ENCODE data around the gene TNFRSF8. TPM values are rescaled to one million over a fixed set of nuclear protein-coding genes. Genes with fewer than 3 reads are reported as not detected.

Gene TNFRSF8
- total RNA-seq, 1 donor from 2014 or later: 1.8 TPM

GRCh38 chr1:12078575-12078937, 15.5 kb downstream of the TNFRSF8 start:
- ATAC-seq: no peak
- TF ChIP-seq CTCF (IDR thresholded peaks at IDR 0.05): no peak
- Histone ChIP-seq H3K4me3 (no peak overlapping the region), H3K27ac (no peak overlapping the region), H3K27me3 (no peaks in the 10 kb centered on the region), H3K4me1 (no peaks in the 10 kb centered on the region), H3K36me3 (no peaks in the 10 kb centered on the region), H3K9me3 (no peaks in the 10 kb centered on the region)
- intact Hi-C loops (cut with DNase I): no loop called here
- DNase-seq: no peak

- no peak overlapping the region for H3K27ac ChIP-seq
- intact Hi-C loops (cut with DNase I): no loop called here
- DNase-seq (no peak), ATAC-seq (peak; percentile 67)
- H3K36me3 ChIP-seq: no peaks in the 10 kb centered on the region
- H3K9me3 ChIP-seq: no peaks in the 10 kb centered on the region
- no peaks in the 10 kb centered on the region for H3K4me1 ChIP-seq
- TF ChIP-seq CTCF (IDR thresholded peaks at IDR 0.05): peak; percentile 43
- H3K27me3 ChIP-seq: no peaks in the 10 kb centered on the region
- no peak overlapping the region for H3K4me3 ChIP-seq
Observed at GRCh38 chr1:12078938-12079861, 16.1 kb downstream of the TNFRSF8 start.

- TF ChIP-seq CTCF (IDR thresholded peaks at IDR 0.05): no peak
- no peaks in the 10 kb centered on the region for H3K9me3 ChIP-seq
- no peaks in the 10 kb centered on the region for H3K4me1 ChIP-seq
- no peaks in the 10 kb centered on the region for H3K27me3 ChIP-seq
- no peak for ATAC-seq
- H3K27ac ChIP-seq: no peak overlapping the region
- no peaks in the 10 kb centered on the region for H3K36me3 ChIP-seq
- H3K4me3 ChIP-seq: no peak overlapping the region
- no peak for DNase-seq
- intact Hi-C loops (cut with DNase I): no loop called here
Observed at GRCh38 chr1:12080156-12080555, 17.1 kb downstream of the TNFRSF8 start.

GRCh38 chr1:12080773-12081556, 17.9 kb downstream of the TNFRSF8 start:
- H3K27me3 ChIP-seq: no peaks in the 10 kb centered on the region
- H3K27ac ChIP-seq: no peak overlapping the region
- no peak for TF ChIP-seq CTCF (IDR thresholded peaks at IDR 0.05)
- DNase-seq: no peak
- no peaks in the 10 kb centered on the region for H3K4me1 ChIP-seq
- intact Hi-C loops (cut with DNase I): no loop called here
- H3K4me3 ChIP-seq: no peak overlapping the region
- ATAC-seq: no peak
- H3K36me3 ChIP-seq: no peaks in the 10 kb centered on the region
- no peaks in the 10 kb centered on the region for H3K9me3 ChIP-seq

GRCh38 chr1:12081648-12082396, 18.7 kb downstream of the TNFRSF8 start:
- Histone ChIP-seq H3K36me3 (no peaks in the 10 kb centered on the region), H3K27ac (no peak overlapping the region), H3K4me3 (no peak overlapping the region), H3K4me1 (no peaks in the 10 kb centered on the region), H3K27me3 (no peaks in the 10 kb centered on the region), H3K9me3 (no peaks in the 10 kb centered on the region)
- no peak for ATAC-seq
- no peak for TF ChIP-seq CTCF (IDR thresholded peaks at IDR 0.05)
- intact Hi-C loops (cut with DNase I): no loop called here
- no peak for DNase-seq
